ENCODE measurements around the gene ASL. TPM values are rescaled to one million over a fixed set of nuclear protein-coding genes. Genes with fewer than 3 reads are reported as not detected.
"Not testable (repeated sequence)": the region's sequence is repeated elsewhere in the genome, so short reads cannot be mapped to it uniquely, and the experiment has no call there.

Gene ASL
- total and polyA plus RNA-seq, 10 of the 15 experiments (the other 5 are each of a cell fraction or from before 2014, with no cell fraction given): 0.66 to 36.7 (median 28.8) TPM

DNA sequence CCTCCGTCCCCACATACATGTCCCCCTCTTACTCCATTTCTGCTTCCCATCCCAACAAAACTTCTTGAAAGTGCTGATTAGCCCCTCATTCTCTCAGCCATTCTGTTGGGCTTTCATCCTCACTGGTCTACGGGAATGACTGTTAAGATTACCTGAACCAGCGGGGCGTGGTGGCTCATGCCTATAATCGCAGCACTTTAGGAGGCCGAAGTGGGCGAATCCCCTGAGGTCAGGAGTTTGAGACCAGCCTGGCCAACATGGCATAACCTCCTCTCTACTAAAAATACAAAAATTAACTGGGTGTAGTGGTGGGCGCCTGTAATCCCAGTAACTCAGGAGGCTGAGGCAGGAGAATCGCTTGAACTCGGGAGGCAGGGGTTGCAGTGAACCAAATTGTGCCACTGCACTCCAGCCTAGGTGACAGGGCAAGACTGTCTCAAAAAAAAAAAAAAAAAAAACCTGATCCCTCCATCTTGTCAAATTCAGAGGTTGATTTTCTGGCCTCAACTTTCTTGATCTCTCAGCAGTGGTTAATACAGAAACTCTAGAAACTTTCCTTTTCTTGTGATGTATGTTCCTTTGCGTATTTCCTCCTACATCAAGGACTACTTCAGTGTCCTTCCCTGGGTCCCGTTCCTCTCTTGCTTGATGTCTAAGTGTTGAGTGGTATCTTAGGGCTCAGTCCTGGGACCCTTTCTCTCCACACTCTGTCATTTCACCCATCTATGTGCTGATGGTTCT, 41.2 kb downstream of the ASL start:
- Histone ChIP-seq H3K79me2 (ENCODE audit: control insufficient read depth, insufficient read depth, low read length) (peaks cover 62% of the 10 kb centered on the region), H3K27ac (ENCODE audit: control insufficient read depth, insufficient read depth) (0 out of 2 replicates have a peak overlapping the region, but pooled peaks have one; percentile 33), H3K4me3 (peak overlapping the region; percentile 40), H3K4me1 (ENCODE audit: control insufficient read depth, insufficient read depth, low read length) (peaks cover 13% of the 10 kb centered on the region), H3K4me2 (ENCODE audit: control insufficient read depth, insufficient read depth) (peak overlapping the region; percentile 56)
- H3K9ac ChIP-seq (ENCODE audit: control insufficient read depth, insufficient read depth, low read length); DNase-seq (ENCODE audit: low read depth, low spot score); ATAC-seq; FAIRE-seq; in situ Hi-C loops (cut with MboI); H3K9me3 ChIP-seq (replicated peaks; ENCODE audit: control insufficient read depth, insufficient read depth, low read length); CTCF ChIA-PET; H4K20me1 ChIP-seq (ENCODE audit: control insufficient read depth, insufficient read depth); BruUV-seq (replicated peaks); H3K27me3 ChIP-seq (replicated peaks in 1 of 2; ENCODE audit: control insufficient read depth in 2 of 2, insufficient read depth in 2 of 2, low read length in 1 of 2); intact Hi-C loops (cut with micrococcal nuclease; ENCODE audit: unreplicated experiment); H3K36me3 ChIP-seq (ENCODE audit: control insufficient read depth in 2 of 2, insufficient read depth in 2 of 2, low read length in 1 of 2); H2AFZ ChIP-seq (ENCODE audit: control insufficient read depth, low read depth, low read length): not testable (repeated sequence)
- WGBS (ENCODE audit: insufficient coverage, insufficient replicate concordance, low lambda C conversion rate, missing lambda C conversion rate): 49% methylated on average over 11 of the region's 12 CpGs
- ChIA-PET SMC1A (ENCODE audit: uncharacterized antibody, unreplicated experiment) (interaction anchor here (0.6 to 1.4 kb wide), 2 partner anchors 8 to 754 kb away, joined by 3 read pairs; no protein-coding TSS in a partner anchor), RAD21 (ENCODE audit: unreplicated experiment) (interaction anchor here (0.6 kb wide), 1 partner anchor 132 kb away, joined by 3 read pairs; no protein-coding TSS in a partner anchor), POLR2A (interaction anchor here (0.5 to 0.6 kb wide), 2 partner anchors 42 to 136 kb away, joined by 4 to 7 read pairs; no protein-coding TSS in a partner anchor)
- TF ChIP-seq, protein P1, sequence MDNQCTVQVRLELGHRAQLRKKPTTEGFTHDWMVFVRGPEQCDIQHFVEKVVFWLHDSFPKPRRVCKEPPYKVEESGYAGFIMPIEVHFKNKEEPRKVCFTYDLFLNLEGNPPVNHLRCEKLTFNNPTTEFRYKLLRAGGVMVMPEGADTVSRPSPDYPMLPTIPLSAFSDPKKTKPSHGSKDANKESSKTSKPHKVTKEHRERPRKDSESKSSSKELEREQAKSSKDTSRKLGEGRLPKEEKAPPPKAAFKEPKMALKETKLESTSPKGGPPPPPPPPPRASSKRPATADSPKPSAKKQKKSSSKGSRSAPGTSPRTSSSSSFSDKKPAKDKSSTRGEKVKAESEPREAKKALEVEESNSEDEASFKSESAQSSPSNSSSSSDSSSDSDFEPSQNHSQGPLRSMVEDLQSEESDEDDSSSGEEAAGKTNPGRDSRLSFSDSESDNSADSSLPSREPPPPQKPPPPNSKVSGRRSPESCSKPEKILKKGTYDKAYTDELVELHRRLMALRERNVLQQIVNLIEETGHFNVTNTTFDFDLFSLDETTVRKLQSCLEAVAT (IDR thresholded peaks at IDR 0.05): peak; percentile 69; the same call in 1 of the 2 replicates
- peak; percentile 10; the same call in 1 of the 2 replicates for TF ChIP-seq RUNX3 (IDR thresholded peaks at IDR 0.05; ENCODE audit: low read length)

- DNase-seq (ENCODE audit: low read depth, low spot score): no peak
- SMC1A ChIA-PET (ENCODE audit: uncharacterized antibody, unreplicated experiment): no interaction called here
- TF ChIP-seq FOXM1 (IDR thresholded peaks at IDR 0.05; ENCODE audit: low read depth, low read length) (no peak), EED (IDR thresholded peaks at IDR 0.05; ENCODE audit: low read depth) (no peak), CBX3 (IDR thresholded peaks at IDR 0.05; ENCODE audit: borderline replicate concordance, low read depth) (no peak), JUNB (IDR thresholded peaks at IDR 0.05) (peak; percentile 75), SMARCA5 (IDR thresholded peaks at IDR 0.05) (no peak)
Observed at GRCh38 chr7:66118603-66119002, 43.0 kb downstream of the ASL start.

More at GRCh38 chr7:66118603-66119002, 43.0 kb downstream of the ASL start:
- Histone ChIP-seq H3K27me3 (replicated peaks in 1 of 2; ENCODE audit: control insufficient read depth in 2 of 2, insufficient read depth in 2 of 2, low read length in 1 of 2) (no peaks in the 10 kb centered on the region), H3K4me3 (peak overlapping the region; percentile 46; the same call in 1 of the 2 replicates), H2AFZ (ENCODE audit: control insufficient read depth, low read depth, low read length) (no peak overlapping the region), H3K4me2 (ENCODE audit: control insufficient read depth, insufficient read depth) (peak overlapping the region; percentile 44; the same call in 1 of the 2 replicates), H3K27ac (ENCODE audit: control insufficient read depth, insufficient read depth) (peak overlapping the region; percentile 33), H3K9me3 (replicated peaks; ENCODE audit: control insufficient read depth, insufficient read depth, low read length) (no peaks in the 10 kb centered on the region), H3K4me1 (ENCODE audit: control insufficient read depth, insufficient read depth, low read length) (peaks cover 13% of the 10 kb centered on the region), H3K9ac (ENCODE audit: control insufficient read depth, insufficient read depth, low read length) (peak overlapping the region; percentile 22; the same call in 1 of the 2 replicates), H3K36me3 (ENCODE audit: control insufficient read depth in 2 of 2, insufficient read depth in 2 of 2, low read length in 1 of 2) (no peaks in the 10 kb centered on the region; a peak in 2 of 4 replicates), H3K79me2 (ENCODE audit: control insufficient read depth, insufficient read depth, low read length) (peaks cover 73% of the 10 kb centered on the region), H4K20me1 (ENCODE audit: control insufficient read depth, insufficient read depth) (0 out of 2 replicates have a peak, but pooled peaks cover 6% of the 10 kb centered on the region)
- TSS peak; percentile 5 for BruUV-seq (replicated peaks)
- FAIRE-seq: no peak
- intact Hi-C loops (cut with micrococcal nuclease; ENCODE audit: unreplicated experiment) (no loop called here), in situ Hi-C loops (cut with MboI) (no loop called here)
- WGBS (ENCODE audit: insufficient coverage, insufficient replicate concordance, low lambda C conversion rate, missing lambda C conversion rate): 1% methylated on average over 3 of the region's 3 CpGs
- ChIA-PET CTCF (interaction anchor here (1.1 kb wide), 1 partner anchor 15 kb away, joined by 3 read pairs; no protein-coding TSS in a partner anchor), POLR2A (no interaction called here), RAD21 (ENCODE audit: unreplicated experiment) (no interaction called here)
- ATAC-seq: no peak

All from GM12878 (cell line).